ENCODE measurements around the gene DDX24. TPM values are rescaled to one million over a fixed set of nuclear protein-coding genes. Genes with fewer than 3 reads are reported as not detected.
"Not testable (repeated sequence)": the region's sequence is repeated elsewhere in the genome, so short reads cannot be mapped to it uniquely, and the experiment has no call there.

Gene DDX24
- total RNA-seq, 1 donor from 2014 or later, result 191 TPM

DNA sequence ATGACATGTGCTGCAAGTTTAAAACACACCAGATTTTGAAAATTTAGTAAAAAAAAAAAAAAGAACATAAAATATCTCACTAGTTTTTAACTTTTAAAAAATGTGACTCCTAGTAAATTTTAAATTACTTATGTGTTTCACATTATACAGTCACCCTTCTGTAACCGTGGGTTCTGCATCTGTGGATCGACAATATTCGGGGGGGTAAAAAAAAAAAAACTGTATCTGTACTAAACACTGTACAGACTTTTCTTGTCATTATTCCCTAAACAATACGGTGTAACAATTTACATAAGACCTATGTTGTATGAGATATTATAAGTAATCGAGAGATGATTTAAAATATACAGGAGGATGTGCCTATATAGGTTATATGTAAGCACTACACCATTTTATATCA, 3.2 kb downstream of the DDX24 start:
- no peak for ATAC-seq
- TF ChIP-seq, protein P1, sequence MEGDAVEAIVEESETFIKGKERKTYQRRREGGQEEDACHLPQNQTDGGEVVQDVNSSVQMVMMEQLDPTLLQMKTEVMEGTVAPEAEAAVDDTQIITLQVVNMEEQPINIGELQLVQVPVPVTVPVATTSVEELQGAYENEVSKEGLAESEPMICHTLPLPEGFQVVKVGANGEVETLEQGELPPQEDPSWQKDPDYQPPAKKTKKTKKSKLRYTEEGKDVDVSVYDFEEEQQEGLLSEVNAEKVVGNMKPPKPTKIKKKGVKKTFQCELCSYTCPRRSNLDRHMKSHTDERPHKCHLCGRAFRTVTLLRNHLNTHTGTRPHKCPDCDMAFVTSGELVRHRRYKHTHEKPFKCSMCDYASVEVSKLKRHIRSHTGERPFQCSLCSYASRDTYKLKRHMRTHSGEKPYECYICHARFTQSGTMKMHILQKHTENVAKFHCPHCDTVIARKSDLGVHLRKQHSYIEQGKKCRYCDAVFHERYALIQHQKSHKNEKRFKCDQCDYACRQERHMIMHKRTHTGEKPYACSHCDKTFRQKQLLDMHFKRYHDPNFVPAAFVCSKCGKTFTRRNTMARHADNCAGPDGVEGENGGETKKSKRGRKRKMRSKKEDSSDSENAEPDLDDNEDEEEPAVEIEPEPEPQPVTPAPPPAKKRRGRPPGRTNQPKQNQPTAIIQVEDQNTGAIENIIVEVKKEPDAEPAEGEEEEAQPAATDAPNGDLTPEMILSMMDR (IDR thresholded peaks at IDR 0.05), result no peak
- DNase-seq, result no peak
- Histone ChIP-seq H3K27ac (no peak overlapping the region), H3K4me3 (peak overlapping the region; percentile 84), H3K4me1 (peaks cover 49% of the 10 kb centered on the region), H3K36me3 (peaks cover 30% of the 10 kb centered on the region), H3K9me3 (peaks cover 18% of the 10 kb centered on the region), H3K27me3 (no peaks in the 10 kb centered on the region)
- intact Hi-C loops (cut with DNase I), result no loop called here

DNA sequence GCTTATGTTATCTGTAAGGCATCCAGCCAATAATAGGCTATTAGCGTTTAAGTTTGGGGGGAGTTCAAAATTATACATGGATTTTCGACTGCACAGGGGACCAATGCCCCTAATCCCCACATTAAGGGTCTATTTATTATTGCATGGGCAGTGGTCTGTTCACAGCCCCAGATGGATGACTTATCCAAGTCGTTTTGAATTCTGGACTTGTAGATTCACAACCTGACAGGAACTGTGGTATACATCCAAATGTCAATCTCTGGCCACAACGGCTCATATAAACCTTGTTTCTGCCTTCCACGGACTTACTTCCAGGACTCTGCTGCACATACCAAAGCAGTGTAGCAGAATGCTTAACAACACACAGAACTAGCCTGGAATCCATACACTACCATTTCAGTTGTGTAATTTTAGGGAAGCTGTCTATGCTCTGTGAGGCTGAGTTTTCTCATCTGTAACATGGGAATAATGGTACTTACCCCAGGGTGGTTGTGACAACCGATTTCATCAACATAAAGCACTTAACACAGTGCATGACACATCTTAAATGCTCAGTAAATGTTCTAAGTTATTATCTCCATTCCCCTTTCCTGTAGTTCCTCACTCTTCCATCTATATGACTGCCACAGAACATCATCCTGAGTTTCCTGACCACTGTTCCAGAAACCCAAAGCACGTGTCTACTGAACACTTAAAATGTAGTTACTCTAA, 3.7 kb downstream of the DDX24 start:
- no peak for ATAC-seq
- no peak for DNase-seq
- TF ChIP-seq, protein P1 (IDR thresholded peaks at IDR 0.05), result no peak
- Histone ChIP-seq H3K27ac (no peak overlapping the region), H3K9me3 (peaks cover 18% of the 10 kb centered on the region), H3K4me1 (peaks cover 48% of the 10 kb centered on the region), H3K4me3 (peak overlapping the region; percentile 84), H3K27me3 (no peaks in the 10 kb centered on the region), H3K36me3 (peaks cover 30% of the 10 kb centered on the region)
- intact Hi-C loops (cut with DNase I), result no loop called here

DNA sequence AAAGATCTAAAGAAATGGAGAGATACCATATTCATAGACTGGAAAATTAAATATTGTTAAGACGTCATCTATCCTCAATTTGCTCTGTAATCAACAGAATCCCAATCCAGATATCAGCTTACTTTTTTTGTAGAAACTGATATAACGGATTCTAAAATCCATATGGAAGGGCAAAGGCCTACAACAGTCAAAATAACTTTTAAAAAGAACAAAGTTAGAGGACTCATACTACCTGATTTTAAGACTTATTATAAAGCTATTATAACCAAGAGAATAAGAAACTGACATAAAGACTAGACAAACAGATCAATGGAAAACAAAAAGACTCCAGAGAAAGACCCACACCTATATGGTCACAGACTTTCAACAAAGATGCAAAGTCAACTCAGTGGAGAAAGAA, 6.0 kb downstream of the DDX24 start:
- Histone ChIP-seq H3K4me1 (peaks cover 38% of the 10 kb centered on the region), H3K27me3 (no peaks in the 10 kb centered on the region), H3K9me3 (peaks cover 18% of the 10 kb centered on the region), H3K27ac (no peak overlapping the region), H3K36me3 (peaks cover 30% of the 10 kb centered on the region), H3K4me3 (no peak overlapping the region)
- TF ChIP-seq, protein P1 (IDR thresholded peaks at IDR 0.05), result no peak
- ATAC-seq (no peak), DNase-seq (no peak)
- intact Hi-C loops (cut with DNase I), result no loop called here

DNA sequence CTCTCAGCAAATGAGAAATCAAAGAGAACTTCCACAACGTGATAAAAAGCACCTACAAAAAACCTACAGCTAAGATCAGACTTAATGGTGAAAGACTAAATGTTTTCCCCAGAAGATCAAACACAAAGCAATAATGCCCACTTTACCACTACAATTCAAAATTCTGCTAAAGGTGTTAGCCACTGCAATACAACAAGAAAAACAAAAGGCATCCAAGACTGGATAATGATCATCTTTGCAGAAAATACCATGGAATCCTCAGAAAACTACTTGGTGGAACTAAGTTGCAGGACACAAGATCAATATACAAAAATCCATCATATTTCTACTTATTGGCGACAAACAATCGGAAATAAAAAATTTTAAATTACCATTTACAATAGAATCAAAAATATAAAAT, 6.5 kb downstream of the DDX24 start:
- H3K36me3 ChIP-seq, result peaks cover 30% of the 10 kb centered on the region
- H3K4me3 ChIP-seq, result no peak overlapping the region
- intact Hi-C loops (cut with DNase I), result no loop called here
- no peak overlapping the region for H3K27ac ChIP-seq
- no peaks in the 10 kb centered on the region for H3K27me3 ChIP-seq
- DNase-seq (no peak), ATAC-seq (no peak)
- peaks cover 18% of the 10 kb centered on the region for H3K9me3 ChIP-seq
- H3K4me1 ChIP-seq, result peaks cover 36% of the 10 kb centered on the region
- TF ChIP-seq, protein P1 (IDR thresholded peaks at IDR 0.05), result no peak

DNA sequence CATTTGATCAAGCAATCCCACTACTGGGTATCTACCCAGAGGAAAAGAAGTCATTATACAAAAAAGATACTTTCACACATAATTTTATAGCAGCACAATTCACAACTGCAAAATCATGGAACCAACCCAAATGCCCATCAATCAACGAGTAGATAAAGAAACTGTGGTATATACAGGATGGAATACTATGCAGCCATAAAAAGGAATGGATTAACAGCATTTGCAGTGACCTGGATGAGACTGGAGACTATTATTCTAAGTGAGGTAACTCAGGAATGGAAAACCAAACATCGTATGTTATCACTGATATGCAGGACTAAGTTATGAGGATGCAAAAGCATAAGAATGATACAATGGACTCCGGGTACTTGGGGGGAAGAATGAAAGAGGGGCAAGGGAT, 8.9 kb downstream of the DDX24 start:
- intact Hi-C loops (cut with DNase I); H3K27me3 ChIP-seq; H3K27ac ChIP-seq; ATAC-seq; H3K4me3 ChIP-seq; H3K36me3 ChIP-seq; DNase-seq: not testable (repeated sequence)
- Histone ChIP-seq H3K9me3 (peaks cover 29% of the 10 kb centered on the region), H3K4me1 (peaks cover 12% of the 10 kb centered on the region)

DNA sequence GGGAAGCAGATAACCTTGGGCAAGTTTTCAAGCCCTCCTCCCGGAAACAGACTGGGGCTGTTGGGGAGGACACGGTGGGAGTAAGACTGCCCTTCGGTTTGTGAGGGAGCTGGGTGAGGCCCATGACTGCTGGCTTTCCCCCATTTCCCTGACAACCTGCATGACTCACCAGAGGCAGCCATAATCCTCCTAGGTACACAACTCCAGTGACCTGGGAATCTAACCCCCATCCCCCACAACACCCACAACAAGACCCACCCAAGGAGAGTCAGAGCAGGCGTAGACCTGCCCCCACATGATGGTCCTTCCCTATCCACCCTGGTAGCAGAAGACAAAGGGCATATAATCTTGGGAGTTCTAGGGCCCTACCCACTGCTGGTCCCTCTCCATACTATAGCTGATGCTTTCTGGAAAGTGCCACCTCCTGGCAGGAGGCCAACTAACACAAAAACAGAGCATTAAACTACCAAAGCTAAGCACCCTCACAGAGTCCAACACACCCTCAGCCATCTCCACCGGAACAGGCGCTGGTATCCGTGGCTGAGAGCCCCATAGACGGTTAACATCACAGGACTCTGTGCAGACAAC, 14.8 kb downstream of the DDX24 start:
- Histone ChIP-seq H3K4me1 (peaks cover 21% of the 10 kb centered on the region), H3K27ac (no peak overlapping the region)
- ATAC-seq, result no peak

More for the DNA sequence above, 14.8 kb downstream of the DDX24 start:
- TF ChIP-seq, protein P1 (IDR thresholded peaks at IDR 0.05), result no peak
- DNase-seq, result no peak
- Histone ChIP-seq H3K9me3 (peaks cover 10% of the 10 kb centered on the region), H3K36me3 (peaks cover 23% of the 10 kb centered on the region), H3K27me3 (no peaks in the 10 kb centered on the region), H3K4me3 (no peak overlapping the region)
- intact Hi-C loops (cut with DNase I), result no loop called here

Measured in upper lobe of right lung (tissue), 1 donor.